PC-9 (cell line): ENCODE measurements around the gene FCHO1. TPM values are rescaled to one million over a fixed set of nuclear protein-coding genes. Genes with fewer than 3 reads are reported as not detected.

ENCODE experiments used
- BruUV-seq: library from RNA; stranded (reverse); fragments of 400-500 nt; replicated peaks from 2 replicates; lab custom pipeline; 2021; lab: Mats Ljungman, UMichigan
- CTCF ChIA-PET: fragments of 300-600 bp; sonication (Branson Sonifier 250); formaldehyde crosslinking; loops from one replicate; lab custom pipeline; 2022; ENCODE audit warnings: antibody characterized with exemption; lab: Charles Lee
- POLR2A ChIA-PET: fragments of 300-600 bp; sonication (Branson Sonifier 250); formaldehyde crosslinking; loops from one replicate; lab custom pipeline; 2022; ENCODE audit warnings: antibody characterized with exemption; ENCODE audit not compliant: unreplicated experiment; lab: Charles Lee
- DNase-seq, 2 experiments: peaks; one replicate each; pipeline versions ENCODE4 v3.0.0 to v3.0.0-alpha.2; 2015 to 2022; ENCODE audit warnings: mixed read lengths in 1 of 2
- H2AFZ ChIP-seq: fragments of 200-600 bp; sonication (generic); 2 replicates; pipeline ENCODE4 v1.8.1; 2017; ENCODE audit warnings: antibody characterized with exemption
- H3F3A ChIP-seq: fragments of 200-600 bp; sonication (generic); 2 replicates; pipeline ENCODE4 v1.8.1; 2017; ENCODE audit warnings: antibody characterized with exemption, mild to moderate bottlenecking, low read depth; ENCODE audit not compliant: insufficient read depth
- H3K27ac ChIP-seq: fragments of 200-600 bp; sonication (generic); 2 replicates; pipeline ENCODE4 v1.6.1; 2016; ENCODE audit warnings: mixed run types
- H3K27me3 ChIP-seq: fragments of 200-600 bp; sonication (generic); 2 replicates; pipeline ENCODE4 v1.6.1; 2016; ENCODE audit warnings: low read depth, mixed run types; ENCODE audit not compliant: insufficient read depth
- H3K36me3 ChIP-seq: fragments of 200-600 bp; sonication (generic); 2 replicates; pipeline ENCODE4 v1.6.1; 2016; ENCODE audit warnings: low read depth, mixed run types
- H3K4me1 ChIP-seq: fragments of 200-600 bp; sonication (generic); replicated peaks from 2 replicates; pipeline ENCODE4 v1.6.1; 2016; ENCODE audit warnings: mixed run types; ENCODE audit not compliant: insufficient read depth
- H3K4me2 ChIP-seq: fragments of 200-600 bp; sonication (generic); 2 replicates; pipeline ENCODE4 v1.6.1; 2017; ENCODE audit warnings: mixed run types
- H3K4me3 ChIP-seq: fragments of 200-600 bp; sonication (generic); 2 replicates; pipeline ENCODE4 v1.6.1; 2016; ENCODE audit warnings: mixed run types
- H3K79me2 ChIP-seq: fragments of 200-600 bp; sonication (generic); 2 replicates; pipeline ENCODE4 v1.6.1; 2017; ENCODE audit warnings: low read depth, mixed run types
- H3K9me2 ChIP-seq: fragments of 200-600 bp; sonication (generic); 2 replicates; pipeline ENCODE4 v1.8.1; 2017; ENCODE audit warnings: mild to moderate bottlenecking; ENCODE audit not compliant: insufficient read depth
- H3K9me3 ChIP-seq: fragments of 200-600 bp; sonication (generic); 2 replicates; pipeline ENCODE4 v1.8.1; 2016; ENCODE audit warnings: low read depth; ENCODE audit not compliant: insufficient read depth
- H4K20me1 ChIP-seq: fragments of 200-600 bp; sonication (generic); 2 replicates; pipeline ENCODE4 v1.8.1; 2017; ENCODE audit not compliant: insufficient read depth
- EZH2 ChIP-seq: fragments of 200-600 bp; sonication (generic); IDR thresholded peaks from 2 replicates; pipeline ENCODE4 v1.8.0; 2017; ENCODE audit warnings: antibody characterized with exemption, low read depth
- intact Hi-C: fragments of 100-400 bp; cut with micrococcal nuclease; formaldehyde crosslinking; loops from one replicate; pipeline ENCODE4 v1.10.0; 2022; ENCODE audit not compliant: unreplicated experiment
- total RNA-seq: library from RNA; stranded (reverse); gene quantifications from 2 replicates; pipeline ENCODE4 v1.2.3, GENCODE V29; 2021
- TF ChIP-seq, protein P1 (sequence below): fragments of 200-600 bp; sonication (generic); conservative IDR thresholded peaks from 2 replicates; pipeline ENCODE4 v1.6.1; 2017; ENCODE audit warnings: mixed run types, antibody characterized with exemption, mild to moderate bottlenecking, moderate library complexity

FCHO1 gene
- total RNA-seq, 1 experiment from 2014 or later, result 34.8 TPM

GRCh38 chr19:17837972-17838371, 86.7 kb downstream of the FCHO1 start:
- no peak for DNase-seq
- no TSS peak for BruUV-seq
- H2AFZ ChIP-seq, result no peak overlapping the region
- no peak overlapping the region for H3K4me3 ChIP-seq
- TF ChIP-seq, protein P1, sequence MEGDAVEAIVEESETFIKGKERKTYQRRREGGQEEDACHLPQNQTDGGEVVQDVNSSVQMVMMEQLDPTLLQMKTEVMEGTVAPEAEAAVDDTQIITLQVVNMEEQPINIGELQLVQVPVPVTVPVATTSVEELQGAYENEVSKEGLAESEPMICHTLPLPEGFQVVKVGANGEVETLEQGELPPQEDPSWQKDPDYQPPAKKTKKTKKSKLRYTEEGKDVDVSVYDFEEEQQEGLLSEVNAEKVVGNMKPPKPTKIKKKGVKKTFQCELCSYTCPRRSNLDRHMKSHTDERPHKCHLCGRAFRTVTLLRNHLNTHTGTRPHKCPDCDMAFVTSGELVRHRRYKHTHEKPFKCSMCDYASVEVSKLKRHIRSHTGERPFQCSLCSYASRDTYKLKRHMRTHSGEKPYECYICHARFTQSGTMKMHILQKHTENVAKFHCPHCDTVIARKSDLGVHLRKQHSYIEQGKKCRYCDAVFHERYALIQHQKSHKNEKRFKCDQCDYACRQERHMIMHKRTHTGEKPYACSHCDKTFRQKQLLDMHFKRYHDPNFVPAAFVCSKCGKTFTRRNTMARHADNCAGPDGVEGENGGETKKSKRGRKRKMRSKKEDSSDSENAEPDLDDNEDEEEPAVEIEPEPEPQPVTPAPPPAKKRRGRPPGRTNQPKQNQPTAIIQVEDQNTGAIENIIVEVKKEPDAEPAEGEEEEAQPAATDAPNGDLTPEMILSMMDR, result no peak
- TF ChIP-seq EZH2, result no peak
- H3K27ac ChIP-seq, result no peak overlapping the region
- H3K9me2 ChIP-seq, result no peaks in the 10 kb centered on the region
- H3K36me3 ChIP-seq, result no peaks in the 10 kb centered on the region
- ChIA-PET POLR2A (no interaction called here), CTCF (no interaction called here)
- intact Hi-C loops, result no loop called here
- H4K20me1 ChIP-seq, result no peaks in the 10 kb centered on the region
- H3K4me1 ChIP-seq, result peaks cover 5% of the 10 kb centered on the region
- H3K27me3 ChIP-seq, result no peaks in the 10 kb centered on the region
- peaks cover 7% of the 10 kb centered on the region for H3K79me2 ChIP-seq
- H3K9me3 ChIP-seq, result no peaks in the 10 kb centered on the region
- no peak overlapping the region for H3K4me2 ChIP-seq
- peaks cover 11% of the 10 kb centered on the region for H3F3A ChIP-seq

Other genes starting within 250 kb of the FCHO1 start
- 175 and 290 TPM in 2 replicates for gene PGLS, start 239.8 kb upstream of the FCHO1 start, total RNA-seq
- gene COLGALT1, start 195.8 kb upstream of the FCHO1 start, total RNA-seq, result 82.9 and 88.8 TPM in 2 replicates
- gene UNC13A, start 63.1 kb upstream of the FCHO1 start, total RNA-seq, result 0.17 and 0.20 TPM in 2 replicates
- gene MAP1S, start 32.0 kb upstream of the FCHO1 start, total RNA-seq, result 74.6 and 86.9 TPM in 2 replicates
- gene B3GNT3, start 43.7 kb downstream of the FCHO1 start, total RNA-seq, result 47.7 and 65.9 TPM in 2 replicates
- 3.2 and 4.0 TPM in 2 replicates for gene INSL3, start 70.0 kb downstream of the FCHO1 start, total RNA-seq
- 13.5 and 16.2 TPM in 2 replicates for gene JAK3, start 96.5 kb downstream of the FCHO1 start, total RNA-seq
- gene RPL18A, start 108.4 kb downstream of the FCHO1 start, total RNA-seq, result 1,887 and 2,038 TPM in 2 replicates
- gene SLC5A5, start 120.5 kb downstream of the FCHO1 start, total RNA-seq, result 0.18 TPM in 1 of 2 replicates, not detected in the other
- 114 and 118 TPM in 2 replicates for gene CCDC124, start 181.5 kb downstream of the FCHO1 start, total RNA-seq
- gene KCNN1, start 215.6 kb downstream of the FCHO1 start, total RNA-seq, result 0.09 TPM in 1 of 2 replicates, not detected in the other